Memory B cell (primary cell): ENCODE data around the gene CCDC82.

Experiments used
- ATAC-seq: fragments of 150-1000 bp; cut with Tn5 transposase; 2 replicates; pipeline ENCODE4 v1.10.0; 2021; ENCODE audit warnings: low read depth, mild to moderate bottlenecking, moderate library complexity
- DNase-seq, 2 donors: peaks; one replicate each; pipeline ENCODE4 v3.0.0; 2022; ENCODE audit warnings: low spot score in 2 of 2
- H3K27ac Mint-ChIP-seq: one replicate; pipeline ENCODE4 v1.8.0; 2022; ENCODE audit warnings: mild to moderate bottlenecking, moderate library complexity, mixed read lengths
- H3K27me3 Mint-ChIP-seq: one replicate; pipeline ENCODE4 v1.8.0; 2022; ENCODE audit warnings: mixed read lengths
- H3K36me3 Mint-ChIP-seq: one replicate; pipeline ENCODE4 v1.8.0; 2022; ENCODE audit warnings: mild to moderate bottlenecking, mixed read lengths
- H3K4me1 Mint-ChIP-seq: one replicate; pipeline ENCODE4 v1.8.0; 2022; ENCODE audit warnings: mixed read lengths
- H3K4me3 Mint-ChIP-seq: one replicate; pipeline ENCODE4 v1.8.0; 2022; ENCODE audit warnings: mild to moderate bottlenecking, moderate library complexity, mixed read lengths
- H3K9me3 Mint-ChIP-seq: one replicate; pipeline ENCODE4 v1.8.0; 2022; ENCODE audit warnings: mixed read lengths

CCDC82 gene

GRCh38 chr11:96342014-96342960 lies 47.4 kb downstream of the CCDC82 start:
- Mint-ChIP-seq H3K9me3 (no peaks in the 10 kb centered on the region), H3K4me3 (peak overlapping the region; percentile 99), H3K4me1 (peaks cover 47% of the 10 kb centered on the region), H3K27ac (peak overlapping the region; percentile 91), H3K27me3 (no peaks in the 10 kb centered on the region), H3K36me3 (no peaks in the 10 kb centered on the region)
- ATAC-seq (no peak), DNase-seq (no peak)

GRCh38 chr11:96341211-96342013 lies 48.3 kb downstream of the CCDC82 start:
- ATAC-seq = peak; percentile 46

GRCh38 chr11:96340555-96340885 lies 49.2 kb downstream of the CCDC82 start:
- ATAC-seq (no peak), DNase-seq (no peak)
- no peaks in the 10 kb centered on the region for H3K36me3 Mint-ChIP-seq
- peaks cover 53% of the 10 kb centered on the region for H3K4me1 Mint-ChIP-seq
- H3K27me3 Mint-ChIP-seq = no peaks in the 10 kb centered on the region
- H3K27ac Mint-ChIP-seq = peak overlapping the region; percentile 91
- no peaks in the 10 kb centered on the region for H3K9me3 Mint-ChIP-seq
- peak overlapping the region; percentile 99 for H3K4me3 Mint-ChIP-seq

More at GRCh38 chr11:96341211-96342013, 48.3 kb downstream of the CCDC82 start:
- no peaks in the 10 kb centered on the region for H3K9me3 Mint-ChIP-seq
- peak overlapping the region; percentile 91 for H3K27ac Mint-ChIP-seq
- DNase-seq = peak; percentile 54 to 57
- no peaks in the 10 kb centered on the region for H3K27me3 Mint-ChIP-seq
- H3K4me1 Mint-ChIP-seq = peaks cover 48% of the 10 kb centered on the region
- H3K4me3 Mint-ChIP-seq = peak overlapping the region; percentile 99
- no peaks in the 10 kb centered on the region for H3K36me3 Mint-ChIP-seq

- peak overlapping the region; percentile 99 for H3K4me3 Mint-ChIP-seq
- no peak for DNase-seq
Observed at GRCh38 chr11:96339706-96340554, 49.8 kb downstream of the CCDC82 start.

GRCh38 chr11:96338910-96339705 lies 50.6 kb downstream of the CCDC82 start:
- H3K27ac Mint-ChIP-seq = peak overlapping the region; percentile 88
- no peaks in the 10 kb centered on the region for H3K27me3 Mint-ChIP-seq
- peak; percentile 28 to 65 for DNase-seq

More at GRCh38 chr11:96339706-96340554, 49.8 kb downstream of the CCDC82 start:
- Mint-ChIP-seq H3K27me3 (no peaks in the 10 kb centered on the region), H3K9me3 (no peaks in the 10 kb centered on the region), H3K36me3 (no peaks in the 10 kb centered on the region), H3K4me1 (peaks cover 56% of the 10 kb centered on the region), H3K27ac (peak overlapping the region; percentile 91)
- no peak for ATAC-seq

GRCh38 chr11:96337541-96338431 lies 51.9 kb downstream of the CCDC82 start:
- DNase-seq (no peak), ATAC-seq (peak; percentile 16)
- H3K36me3 Mint-ChIP-seq = no peaks in the 10 kb centered on the region
- H3K27me3 Mint-ChIP-seq = no peaks in the 10 kb centered on the region
- H3K4me1 Mint-ChIP-seq = peaks cover 52% of the 10 kb centered on the region
- H3K27ac Mint-ChIP-seq = peak overlapping the region; percentile 49
- H3K9me3 Mint-ChIP-seq = no peaks in the 10 kb centered on the region
- peak overlapping the region; percentile 58 for H3K4me3 Mint-ChIP-seq

More at GRCh38 chr11:96338910-96339705, 50.6 kb downstream of the CCDC82 start:
- Mint-ChIP-seq H3K4me3 (peak overlapping the region; percentile 84), H3K36me3 (no peaks in the 10 kb centered on the region), H3K9me3 (no peaks in the 10 kb centered on the region), H3K4me1 (peaks cover 58% of the 10 kb centered on the region)
- ATAC-seq = peak; percentile 58

GRCh38 chr11:96335388-96335787 lies 54.3 kb downstream of the CCDC82 start:
- Mint-ChIP-seq H3K4me1 (peaks cover 46% of the 10 kb centered on the region), H3K9me3 (no peaks in the 10 kb centered on the region), H3K27ac (no peak overlapping the region), H3K36me3 (peaks cover 4% of the 10 kb centered on the region), H3K4me3 (no peak overlapping the region), H3K27me3 (no peaks in the 10 kb centered on the region)
- ATAC-seq (no peak), DNase-seq (no peak)

GRCh38 chr11:96334219-96334618 lies 55.5 kb downstream of the CCDC82 start:
- Mint-ChIP-seq H3K27me3 (no peaks in the 10 kb centered on the region), H3K4me1 (peaks cover 45% of the 10 kb centered on the region), H3K4me3 (no peak overlapping the region), H3K27ac (no peak overlapping the region), H3K36me3 (peaks cover 8% of the 10 kb centered on the region), H3K9me3 (no peaks in the 10 kb centered on the region)
- DNase-seq (no peak), ATAC-seq (no peak)

- Mint-ChIP-seq H3K9me3 (no peaks in the 10 kb centered on the region), H3K4me1 (peaks cover 39% of the 10 kb centered on the region), H3K4me3 (no peak overlapping the region), H3K27ac (no peak overlapping the region), H3K36me3 (peaks cover 11% of the 10 kb centered on the region), H3K27me3 (no peaks in the 10 kb centered on the region)
- ATAC-seq = no peak
- DNase-seq = no peak
Observed at GRCh38 chr11:96333191-96333719, 56.5 kb downstream of the CCDC82 start.

- Mint-ChIP-seq H3K36me3 (peaks cover 11% of the 10 kb centered on the region), H3K4me1 (peaks cover 29% of the 10 kb centered on the region), H3K27me3 (no peaks in the 10 kb centered on the region), H3K9me3 (no peaks in the 10 kb centered on the region), H3K27ac (no peak overlapping the region), H3K4me3 (no peak overlapping the region)
- no peak for DNase-seq
- no peak for ATAC-seq
Observed at GRCh38 chr11:96332126-96332771, 57.5 kb downstream of the CCDC82 start.

GRCh38 chr11:96331699-96332116 lies 58.0 kb downstream of the CCDC82 start:
- H3K27ac Mint-ChIP-seq = no peak overlapping the region
- no peaks in the 10 kb centered on the region for H3K9me3 Mint-ChIP-seq
- no peak overlapping the region for H3K4me3 Mint-ChIP-seq
- no peaks in the 10 kb centered on the region for H3K27me3 Mint-ChIP-seq
- H3K36me3 Mint-ChIP-seq = peaks cover 11% of the 10 kb centered on the region
- no peak for ATAC-seq
- no peak for DNase-seq
- H3K4me1 Mint-ChIP-seq = peaks cover 31% of the 10 kb centered on the region

GRCh38 chr11:96330511-96330859 lies 59.2 kb downstream of the CCDC82 start:
- Mint-ChIP-seq H3K4me1 (peaks cover 33% of the 10 kb centered on the region), H3K36me3 (peaks cover 11% of the 10 kb centered on the region), H3K27me3 (no peaks in the 10 kb centered on the region), H3K9me3 (no peaks in the 10 kb centered on the region), H3K4me3 (no peak overlapping the region), H3K27ac (no peak overlapping the region)
- DNase-seq (no peak), ATAC-seq (no peak)
